Esophagus muscularis mucosa (tissue), 4 donors: ENCODE results near the gene CPAMD8. TPM values are rescaled to one million over a fixed set of nuclear protein-coding genes. Genes with fewer than 3 reads are reported as not detected.

Experiments
- DNase-seq: peaks from one replicate; pipeline ENCODE4 v3.0.0-alpha.2; 2017; ENCODE audit errors: extremely low spot score
- H3K27ac ChIP-seq, 4 donors: fragments of 200-600 bp; sonication (generic); replicated peaks in 1 of 4; 1 replicate in 3 of 4; 2 replicates in 1 of 4; pipeline ENCODE4 v1.5.1; 2016 to 2019; ENCODE audit warnings: mild to moderate bottlenecking in 1 of 4
- H3K27me3 ChIP-seq, 4 donors: fragments of 200-600 bp; sonication (generic); one replicate each; pipeline versions ENCODE4 v1.5.1 to v1.6.0; 2016 to 2019
- H3K36me3 ChIP-seq, 4 donors: fragments of 200-600 bp; sonication (generic); one replicate each; pipeline ENCODE4 v1.5.1; 2016 to 2019
- H3K4me1 ChIP-seq, 4 donors: fragments of 200-600 bp; sonication (generic); one replicate each; pipeline ENCODE4 v1.5.1; 2016 to 2019
- H3K4me3 ChIP-seq, 4 donors: fragments of 200-600 bp; sonication (generic); 1 replicate in 2 of 4; 2 replicates in 2 of 4; pipeline ENCODE4 v1.5.1; 2016 to 2019; ENCODE audit warnings: mild to moderate bottlenecking in 4 of 4, moderate library complexity in 1 of 4
- H3K9me3 ChIP-seq, 4 donors: fragments of 200-600 bp; sonication (generic); 1 replicate in 3 of 4; 2 replicates in 1 of 4; pipeline ENCODE4 v1.5.1; 2016 to 2019
- EP300 ChIP-seq: sonication (generic); formaldehyde crosslinking; IDR thresholded peaks from one replicate; pipeline ENCODE4 v1.6.1; 2017; ENCODE audit warnings: antibody characterized with exemption
- POLR2A ChIP-seq: fragments of 450-650 bp; IDR thresholded peaks from one replicate; pipeline ENCODE4 v1.6.1; 2017; ENCODE audit warnings: antibody characterized with exemption, moderate library complexity, mild to moderate bottlenecking, low read depth
- POLR2AphosphoS5 ChIP-seq, 2 donors: sonication (generic); formaldehyde crosslinking; IDR thresholded peaks; one replicate each; pipeline ENCODE4 v1.6.1; 2017; ENCODE audit warnings: antibody characterized with exemption in 2 of 2
- WGBS: methylation state at CpG from one replicate; pipeline ENCODE4 v1.1.5; 2018; 5-methylcytosine and 5-hydroxymethylcytosine counted together
- intact Hi-C: fragments of 100-400 bp; cut with DNase I; formaldehyde crosslinking; loops from one replicate; pipeline ENCODE4 v1.15.1; 2023
- total RNA-seq, 4 donors: library from RNA; depleted of rRNA; stranded (reverse); fragments of >200 nt; gene quantifications; one replicate each; pipeline versions ENCODE4 v1.1.0 to v1.2.1, GENCODE V29; 2016
- TF ChIP-seq, protein P1 (sequence below), 3 experiments: fragments of 200-600 bp in 2 of 3; fragments of 450-650 bp in 1 of 3; sonication (generic) in 2 of 3; IDR thresholded peaks; one replicate each; pipeline ENCODE4 v1.5.1; 2017 to 2019; ENCODE audit warnings: antibody characterized with exemption in 3 of 3, mild to moderate bottlenecking in 2 of 3, moderate library complexity in 1 of 3

The CPAMD8 gene
- total RNA-seq, 4 donors from 2014 or later, result 9.6 to 21.0 (median 13.0) TPM

DNA sequence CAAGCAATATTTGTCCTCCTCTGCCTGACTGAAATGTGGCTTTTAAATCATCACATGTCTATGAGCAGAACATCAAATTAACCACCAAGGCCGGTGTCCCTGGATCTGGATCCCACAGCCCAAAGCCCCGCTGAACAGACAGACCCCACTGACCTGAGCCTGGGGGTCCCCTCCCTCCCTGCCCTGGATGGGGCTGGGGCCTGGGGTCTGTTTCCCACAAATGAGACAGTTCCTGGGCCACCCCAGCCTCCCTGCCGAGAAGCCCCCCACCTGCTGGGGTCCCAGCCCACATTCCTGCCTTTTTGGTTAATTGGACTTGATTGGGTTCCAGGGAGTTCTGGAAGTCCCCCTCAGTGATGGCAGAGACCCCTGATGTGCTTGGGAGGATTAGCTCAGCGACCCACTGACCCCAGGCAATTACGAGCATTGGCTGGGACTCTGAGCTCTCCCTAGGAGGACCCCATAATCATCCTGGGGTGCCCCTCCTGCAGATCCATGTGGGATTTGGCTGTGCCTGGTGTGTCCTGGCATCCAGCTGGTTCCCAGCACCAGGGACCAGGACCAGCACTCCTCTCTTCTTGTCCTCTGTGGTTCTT, 19.4 kb upstream of the CPAMD8 start:
- H3K4me3 ChIP-seq, result no peak overlapping the region
- intact Hi-C loops, result no loop called here
- no peak for DNase-seq
- WGBS, result 82% methylated on average over 3 of the region's 5 CpGs
- peaks cover 0 to 6% (median 2%) of the 10 kb centered on the region in 4 donors for H3K4me1 ChIP-seq
- H3K27me3 ChIP-seq, result peaks cover 0 to 32% (median 0%) of the 10 kb centered on the region in 4 donors
- TF ChIP-seq POLR2AphosphoS5 (IDR thresholded peaks at IDR 0.05), result no peak
- TF ChIP-seq, protein P1, sequence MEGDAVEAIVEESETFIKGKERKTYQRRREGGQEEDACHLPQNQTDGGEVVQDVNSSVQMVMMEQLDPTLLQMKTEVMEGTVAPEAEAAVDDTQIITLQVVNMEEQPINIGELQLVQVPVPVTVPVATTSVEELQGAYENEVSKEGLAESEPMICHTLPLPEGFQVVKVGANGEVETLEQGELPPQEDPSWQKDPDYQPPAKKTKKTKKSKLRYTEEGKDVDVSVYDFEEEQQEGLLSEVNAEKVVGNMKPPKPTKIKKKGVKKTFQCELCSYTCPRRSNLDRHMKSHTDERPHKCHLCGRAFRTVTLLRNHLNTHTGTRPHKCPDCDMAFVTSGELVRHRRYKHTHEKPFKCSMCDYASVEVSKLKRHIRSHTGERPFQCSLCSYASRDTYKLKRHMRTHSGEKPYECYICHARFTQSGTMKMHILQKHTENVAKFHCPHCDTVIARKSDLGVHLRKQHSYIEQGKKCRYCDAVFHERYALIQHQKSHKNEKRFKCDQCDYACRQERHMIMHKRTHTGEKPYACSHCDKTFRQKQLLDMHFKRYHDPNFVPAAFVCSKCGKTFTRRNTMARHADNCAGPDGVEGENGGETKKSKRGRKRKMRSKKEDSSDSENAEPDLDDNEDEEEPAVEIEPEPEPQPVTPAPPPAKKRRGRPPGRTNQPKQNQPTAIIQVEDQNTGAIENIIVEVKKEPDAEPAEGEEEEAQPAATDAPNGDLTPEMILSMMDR (IDR thresholded peaks at IDR 0.05), result no peak
- no peak for TF ChIP-seq EP300
- no peak for TF ChIP-seq POLR2A
- H3K9me3 ChIP-seq, result no peaks in the 10 kb centered on the region
- H3K27ac ChIP-seq, result no peak overlapping the region
- H3K36me3 ChIP-seq, result peaks cover 0 to 25% (median 22%) of the 10 kb centered on the region in 4 donors

DNA sequence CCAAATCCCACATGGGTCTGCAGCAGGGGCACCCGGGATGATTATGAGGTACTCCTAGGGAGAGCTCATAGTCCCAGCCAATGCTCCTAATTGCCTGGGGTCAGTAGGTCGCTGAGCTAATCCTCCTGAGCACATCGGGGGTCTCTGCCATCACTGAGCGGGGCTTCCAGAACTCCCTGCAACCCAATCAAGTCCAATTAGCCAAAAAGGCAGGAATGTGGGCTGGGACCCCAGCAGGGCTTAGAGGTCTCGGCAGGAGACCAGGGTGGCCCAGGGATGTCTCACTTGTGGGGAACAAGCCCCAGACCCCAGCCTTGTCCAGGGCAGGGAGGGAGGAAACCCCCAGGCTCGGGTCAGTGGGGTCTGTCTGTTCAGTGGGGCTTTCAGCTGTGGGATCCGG, 17.1 kb upstream of the CPAMD8 start:
- intact Hi-C loops, result no loop called here
- TF ChIP-seq POLR2AphosphoS5 (IDR thresholded peaks at IDR 0.05) (no peak), EP300 (no peak), POLR2A (no peak)
- TF ChIP-seq, protein P1 (IDR thresholded peaks at IDR 0.05), result no peak
- DNase-seq, result no peak

DNA sequence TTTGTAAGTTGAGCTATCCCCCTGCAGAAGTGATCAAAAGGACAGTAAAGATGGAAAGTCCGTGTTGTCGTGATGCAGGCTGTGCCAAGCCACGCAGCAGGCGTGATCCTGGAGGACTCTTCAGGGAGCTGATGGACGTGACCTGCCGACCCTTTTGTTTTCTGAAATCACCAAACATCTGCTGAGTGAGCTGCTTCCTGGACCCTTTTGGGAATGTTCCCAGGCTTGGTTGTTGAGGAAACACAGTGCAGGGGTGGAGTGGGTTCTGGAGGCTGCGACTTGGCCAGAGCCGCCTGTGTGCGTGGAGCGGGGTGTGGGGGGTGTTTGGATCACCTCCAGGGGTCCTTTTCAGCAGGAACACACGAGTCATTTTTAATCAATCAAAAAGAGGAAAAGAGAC, 15.4 kb upstream of the CPAMD8 start:
- no peak for TF ChIP-seq POLR2A
- TF ChIP-seq POLR2AphosphoS5 (IDR thresholded peaks at IDR 0.05), result no peak
- TF ChIP-seq, protein P1 (IDR thresholded peaks at IDR 0.05), result no peak
- TF ChIP-seq EP300, result no peak
- Histone ChIP-seq H3K4me1 (peaks cover 0 to 6% (median 2%) of the 10 kb centered on the region in 4 donors), H3K4me3 (no peak overlapping the region), H3K9me3 (no peaks in the 10 kb centered on the region), H3K27ac (no peak overlapping the region), H3K36me3 (no peaks in the 10 kb centered on the region), H3K27me3 (peaks cover 0 to 56% (median 0%) of the 10 kb centered on the region in 4 donors)
- WGBS, result 15% methylated on average over 10 of the region's 11 CpGs
- intact Hi-C loops, result no loop called here
- no peak for DNase-seq

More for the DNA sequence above, 17.1 kb upstream of the CPAMD8 start:
- H3K36me3 ChIP-seq, result peaks cover 0 to 3% (median 1%) of the 10 kb centered on the region in 4 donors
- no peaks in the 10 kb centered on the region for H3K9me3 ChIP-seq
- peaks cover 0 to 6% (median 2%) of the 10 kb centered on the region in 4 donors for H3K4me1 ChIP-seq
- no peak overlapping the region for H3K27ac ChIP-seq
- no peak overlapping the region for H3K4me3 ChIP-seq
- peaks cover 0 to 44% (median 0%) of the 10 kb centered on the region in 4 donors for H3K27me3 ChIP-seq
- 66% methylated on average over 3 of the region's 7 CpGs for WGBS

GRCh38 chr19:17037966-17038500, 11.4 kb upstream of the CPAMD8 start:
- H3K27ac ChIP-seq, result no peak overlapping the region
- no peaks in the 10 kb centered on the region for H3K9me3 ChIP-seq
- no peak for DNase-seq
- peaks cover 0 to 68% (median 0%) of the 10 kb centered on the region in 4 donors for H3K27me3 ChIP-seq
- TF ChIP-seq POLR2A (no peak), EP300 (no peak), POLR2AphosphoS5 (IDR thresholded peaks at IDR 0.05) (no peak)
- TF ChIP-seq, protein P1 (IDR thresholded peaks at IDR 0.05), result no peak
- 83% methylated on average over 12 of the region's 15 CpGs for WGBS
- H3K4me1 ChIP-seq, result peaks cover 0 to 6% (median 2%) of the 10 kb centered on the region in 4 donors
- H3K4me3 ChIP-seq, result no peak overlapping the region
- H3K36me3 ChIP-seq, result no peaks in the 10 kb centered on the region
- intact Hi-C loops, result no loop called here
